ENCODE measurements around the gene NR3C2.

Gene NR3C2

GRCh38 chr4:148161601-148162000 lies 280.6 kb downstream of the NR3C2 start:
- no peak for TF ChIP-seq CTCF (conservative IDR thresholded peaks at IDR 0.05; ENCODE audit: low read depth, low read length)
- Histone ChIP-seq H3K27me3 (ENCODE audit: insufficient read depth, low read depth) (no peaks in the 10 kb centered on the region), H3K4me1 (ENCODE audit: low read depth, poor library complexity, severe bottlenecking) (no peaks in the 10 kb centered on the region), H3K9ac (no peak overlapping the region), H3K4me2 (no peak overlapping the region), H3K36me3 (ENCODE audit: insufficient read depth) (no peaks in the 10 kb centered on the region), H2AFZ (ENCODE audit: low read depth) (no peak overlapping the region), H4K20me1 (ENCODE audit: insufficient read depth) (no peaks in the 10 kb centered on the region), H3K4me3 (IDR thresholded peaks at IDR 0.05; ENCODE audit: insufficient read depth, low read depth, low read length) (no peak overlapping the region), H3K27ac (no peak overlapping the region), H3K79me2 (ENCODE audit: insufficient read depth, low read depth) (no peaks in the 10 kb centered on the region)

GRCh38 chr4:148159793-148160192 lies 282.4 kb downstream of the NR3C2 start:
- Histone ChIP-seq H3K9ac (no peak overlapping the region), H3K79me2 (ENCODE audit: insufficient read depth, low read depth) (no peaks in the 10 kb centered on the region), H3K27ac (no peak overlapping the region), H3K36me3 (ENCODE audit: insufficient read depth) (no peaks in the 10 kb centered on the region), H3K4me3 (IDR thresholded peaks at IDR 0.05; ENCODE audit: insufficient read depth, low read depth, low read length) (no peak overlapping the region), H3K4me2 (no peak overlapping the region), H4K20me1 (ENCODE audit: insufficient read depth) (no peaks in the 10 kb centered on the region), H3K27me3 (ENCODE audit: insufficient read depth, low read depth) (no peaks in the 10 kb centered on the region), H2AFZ (ENCODE audit: low read depth) (no peak overlapping the region), H3K4me1 (ENCODE audit: low read depth, poor library complexity, severe bottlenecking) (no peaks in the 10 kb centered on the region)
- TF ChIP-seq CTCF (conservative IDR thresholded peaks at IDR 0.05; ENCODE audit: low read depth, low read length), result no peak

GRCh38 chr4:148154769-148155168 lies 287.4 kb downstream of the NR3C2 start:
- H3K27me3 ChIP-seq (ENCODE audit: insufficient read depth, low read depth), result no peaks in the 10 kb centered on the region
- H2AFZ ChIP-seq (ENCODE audit: low read depth), result no peak overlapping the region
- no peaks in the 10 kb centered on the region for H3K4me1 ChIP-seq (ENCODE audit: low read depth, poor library complexity, severe bottlenecking)
- no peaks in the 10 kb centered on the region for H4K20me1 ChIP-seq (ENCODE audit: insufficient read depth)
- no peak overlapping the region for H3K4me2 ChIP-seq
- H3K36me3 ChIP-seq (ENCODE audit: insufficient read depth), result no peaks in the 10 kb centered on the region
- no peak overlapping the region for H3K4me3 ChIP-seq (IDR thresholded peaks at IDR 0.05; ENCODE audit: insufficient read depth, low read depth, low read length)
- no peak overlapping the region for H3K27ac ChIP-seq
- H3K79me2 ChIP-seq (ENCODE audit: insufficient read depth, low read depth), result no peaks in the 10 kb centered on the region
- H3K9ac ChIP-seq, result no peak overlapping the region
- TF ChIP-seq CTCF (conservative IDR thresholded peaks at IDR 0.05; ENCODE audit: low read depth, low read length), result no peak

- Histone ChIP-seq H3K79me2 (ENCODE audit: insufficient read depth, low read depth) (no peaks in the 10 kb centered on the region), H3K27ac (no peak overlapping the region), H4K20me1 (ENCODE audit: insufficient read depth) (no peaks in the 10 kb centered on the region), H3K9ac (no peak overlapping the region), H2AFZ (ENCODE audit: low read depth) (no peak overlapping the region), H3K4me1 (ENCODE audit: low read depth, poor library complexity, severe bottlenecking) (no peaks in the 10 kb centered on the region), H3K4me2 (no peak overlapping the region), H3K27me3 (ENCODE audit: insufficient read depth, low read depth) (no peaks in the 10 kb centered on the region), H3K4me3 (IDR thresholded peaks at IDR 0.05; ENCODE audit: insufficient read depth, low read depth, low read length) (no peak overlapping the region), H3K36me3 (ENCODE audit: insufficient read depth) (no peaks in the 10 kb centered on the region)
- TF ChIP-seq CTCF (conservative IDR thresholded peaks at IDR 0.05; ENCODE audit: low read depth, low read length), result no peak
These were observed 289.2 kb downstream of the NR3C2 start for GRCh38 chr4:148152868-148153625.

All from KMS-11 (cell line).